Measurements from ENCODE around the gene GLCE. TPM values are rescaled to one million over a fixed set of nuclear protein-coding genes. Genes with fewer than 3 reads are reported as not detected.
"Not testable (repeated sequence)": the region's sequence is repeated elsewhere in the genome, so short reads cannot be mapped to it uniquely, and the experiment has no call there.

The GLCE gene
- total RNA-seq, 4 donors from 2014 or later: 33.8 to 50.7 (median 43.8) TPM

DNA sequence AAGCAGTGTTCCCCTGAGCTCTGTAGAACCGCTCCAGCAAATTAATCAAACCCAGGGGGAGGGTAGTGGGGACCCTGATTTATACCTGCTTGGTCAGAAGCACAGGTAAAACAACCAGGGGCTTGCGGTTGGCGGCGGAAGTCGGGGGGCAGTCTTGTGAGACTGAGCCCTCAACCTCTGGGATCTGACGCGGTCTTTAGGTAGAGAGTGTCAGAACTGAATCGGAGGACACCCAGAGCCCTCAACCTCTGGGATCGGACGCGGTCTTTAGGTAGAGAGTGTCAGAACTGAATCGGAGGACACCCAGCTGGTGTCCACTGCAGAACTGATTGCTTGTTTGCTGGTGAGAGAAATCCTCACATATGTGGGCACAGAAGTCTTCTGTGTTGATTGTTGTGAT, 125.4 kb downstream of the GLCE start:
- no peaks in the 10 kb centered on the region for H3K9me3 ChIP-seq
- no peak overlapping the region for H3K4me3 ChIP-seq
- H3K4me1 ChIP-seq: no peaks in the 10 kb centered on the region
- no peak overlapping the region for H3K27ac ChIP-seq
- no peak for DNase-seq
- no peaks in the 10 kb centered on the region for H3K36me3 ChIP-seq
- TF ChIP-seq, protein P1, sequence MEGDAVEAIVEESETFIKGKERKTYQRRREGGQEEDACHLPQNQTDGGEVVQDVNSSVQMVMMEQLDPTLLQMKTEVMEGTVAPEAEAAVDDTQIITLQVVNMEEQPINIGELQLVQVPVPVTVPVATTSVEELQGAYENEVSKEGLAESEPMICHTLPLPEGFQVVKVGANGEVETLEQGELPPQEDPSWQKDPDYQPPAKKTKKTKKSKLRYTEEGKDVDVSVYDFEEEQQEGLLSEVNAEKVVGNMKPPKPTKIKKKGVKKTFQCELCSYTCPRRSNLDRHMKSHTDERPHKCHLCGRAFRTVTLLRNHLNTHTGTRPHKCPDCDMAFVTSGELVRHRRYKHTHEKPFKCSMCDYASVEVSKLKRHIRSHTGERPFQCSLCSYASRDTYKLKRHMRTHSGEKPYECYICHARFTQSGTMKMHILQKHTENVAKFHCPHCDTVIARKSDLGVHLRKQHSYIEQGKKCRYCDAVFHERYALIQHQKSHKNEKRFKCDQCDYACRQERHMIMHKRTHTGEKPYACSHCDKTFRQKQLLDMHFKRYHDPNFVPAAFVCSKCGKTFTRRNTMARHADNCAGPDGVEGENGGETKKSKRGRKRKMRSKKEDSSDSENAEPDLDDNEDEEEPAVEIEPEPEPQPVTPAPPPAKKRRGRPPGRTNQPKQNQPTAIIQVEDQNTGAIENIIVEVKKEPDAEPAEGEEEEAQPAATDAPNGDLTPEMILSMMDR (IDR thresholded peaks at IDR 0.05): no peak
- no peak for TF ChIP-seq POLR2A (IDR thresholded peaks at IDR 0.05)
- H3K27me3 ChIP-seq: no peaks in the 10 kb centered on the region

GRCh38 chr15:69288011-69288410, 127.6 kb downstream of the GLCE start:
- Histone ChIP-seq H3K36me3 (no peaks in the 10 kb centered on the region), H3K27me3 (no peaks in the 10 kb centered on the region), H3K27ac (no peak overlapping the region), H3K9me3 (no peaks in the 10 kb centered on the region), H3K4me1 (no peaks in the 10 kb centered on the region), H3K4me3 (no peak overlapping the region)
- no peak for DNase-seq
- no peak for TF ChIP-seq POLR2A (IDR thresholded peaks at IDR 0.05)
- TF ChIP-seq, protein P1 (IDR thresholded peaks at IDR 0.05): no peak

DNA sequence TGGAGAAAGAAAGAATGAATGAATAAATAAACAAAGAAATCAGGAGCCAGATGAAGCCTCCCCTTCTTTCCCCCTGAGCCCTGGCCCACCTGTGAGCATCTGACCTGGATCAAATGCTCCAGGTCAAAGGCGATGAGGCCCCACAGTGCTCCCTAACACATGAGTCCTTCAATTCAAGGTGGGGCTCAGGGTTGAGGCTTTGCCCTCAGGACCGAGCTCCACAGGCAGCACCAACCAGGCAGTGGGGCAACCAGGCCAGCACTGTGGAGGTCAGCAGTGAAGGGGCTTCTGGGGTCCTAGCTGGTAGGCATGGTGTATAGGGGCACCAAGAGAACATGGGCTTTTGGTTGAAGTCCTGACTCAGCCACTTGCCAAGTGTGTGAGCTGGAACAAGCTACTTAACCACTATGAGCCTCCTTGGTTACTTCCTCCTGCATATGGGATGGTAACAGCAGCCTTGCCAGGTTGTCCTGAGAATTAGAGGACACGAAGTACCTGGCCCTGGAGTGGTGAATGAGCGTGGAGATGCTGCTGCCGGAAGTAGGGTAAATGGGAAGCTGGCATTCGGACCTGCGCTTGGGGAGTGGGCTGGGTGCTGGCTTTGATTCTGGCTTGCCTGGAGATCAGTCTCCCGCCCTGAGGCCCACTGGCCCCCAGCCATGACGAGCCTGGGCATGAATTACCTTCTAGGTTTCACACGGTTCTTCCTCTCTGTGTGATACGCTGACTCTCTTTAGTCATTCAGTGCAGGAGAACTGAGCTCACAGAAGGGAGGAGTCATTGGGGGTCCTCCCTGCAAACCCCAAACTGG, 128.3 kb downstream of the GLCE start:
- TF ChIP-seq POLR2A (IDR thresholded peaks at IDR 0.05): no peak
- TF ChIP-seq, protein P1 (IDR thresholded peaks at IDR 0.05): no peak
- DNase-seq: no peak
- Histone ChIP-seq H3K4me1 (no peaks in the 10 kb centered on the region), H3K27ac (peak overlapping the region in 1 of 4 donors; percentile 28), H3K36me3 (no peaks in the 10 kb centered on the region), H3K27me3 (no peaks in the 10 kb centered on the region), H3K9me3 (no peaks in the 10 kb centered on the region), H3K4me3 (no peak overlapping the region)

- DNase-seq: no peak
- Histone ChIP-seq H3K4me1 (no peaks in the 10 kb centered on the region), H3K36me3 (no peaks in the 10 kb centered on the region), H3K9me3 (no peaks in the 10 kb centered on the region), H3K4me3 (no peak overlapping the region), H3K27me3 (no peaks in the 10 kb centered on the region), H3K27ac (peak overlapping the region in 2 of 4 donors; percentile 2 to 28)
- TF ChIP-seq, protein P1 (IDR thresholded peaks at IDR 0.05): no peak
- TF ChIP-seq POLR2A (IDR thresholded peaks at IDR 0.05): no peak
Measured at GRCh38 chr15:69289342-69290146, 129.1 kb downstream of the GLCE start.

GRCh38 chr15:69290346-69291164, 130.1 kb downstream of the GLCE start:
- peak in 1 of 3 donors; percentile 54 for DNase-seq
- Histone ChIP-seq H3K36me3 (no peaks in the 10 kb centered on the region), H3K27ac (peak overlapping the region in 2 of 4 donors; percentile 2 to 39), H3K9me3 (no peaks in the 10 kb centered on the region), H3K4me3 (no peak overlapping the region), H3K4me1 (no peaks in the 10 kb centered on the region), H3K27me3 (no peaks in the 10 kb centered on the region)
- TF ChIP-seq, protein P1 (IDR thresholded peaks at IDR 0.05): no peak
- TF ChIP-seq POLR2A (IDR thresholded peaks at IDR 0.05): no peak

GRCh38 chr15:69291651-69292050, 131.2 kb downstream of the GLCE start:
- not testable (repeated sequence) for H3K36me3 ChIP-seq, H3K4me1 ChIP-seq, H3K27ac ChIP-seq, H3K9me3 ChIP-seq, H3K27me3 ChIP-seq, H3K4me3 ChIP-seq
- peak in 1 of 3 donors; percentile 30 for DNase-seq

All from Peyer's patch (tissue), 4 donors.